Putamen (tissue), 1 donor: ENCODE data around the gene TSPAN12.
"Not testable (repeated sequence)": the region's sequence is repeated elsewhere in the genome, so short reads cannot be mapped to it uniquely, and the experiment has no call there.

Experiments used
- DNase-seq: peaks from one replicate; pipeline ENCODE4 v3.0.0-alpha.2; 2016; ENCODE audit warnings: low spot score

TSPAN12 gene

DNA sequence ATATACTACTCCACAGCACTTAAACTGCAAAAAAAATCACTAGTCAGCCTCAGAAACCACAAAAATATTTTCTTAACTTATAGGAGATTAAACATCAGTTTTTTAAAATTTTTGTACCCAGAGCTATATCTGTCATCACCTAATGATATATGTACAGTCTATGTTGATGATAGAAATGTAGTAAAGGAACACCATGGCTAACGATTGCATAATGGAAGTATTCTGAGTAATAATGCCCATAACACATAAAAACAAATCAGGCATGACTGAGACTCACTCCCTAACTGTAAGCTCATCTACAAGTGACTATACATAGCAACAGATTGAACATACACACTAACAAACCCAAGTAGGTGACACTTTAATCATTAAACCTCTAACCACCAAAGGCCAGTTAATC, 51.3 kb downstream of the TSPAN12 start:
- no peak for DNase-seq

DNA sequence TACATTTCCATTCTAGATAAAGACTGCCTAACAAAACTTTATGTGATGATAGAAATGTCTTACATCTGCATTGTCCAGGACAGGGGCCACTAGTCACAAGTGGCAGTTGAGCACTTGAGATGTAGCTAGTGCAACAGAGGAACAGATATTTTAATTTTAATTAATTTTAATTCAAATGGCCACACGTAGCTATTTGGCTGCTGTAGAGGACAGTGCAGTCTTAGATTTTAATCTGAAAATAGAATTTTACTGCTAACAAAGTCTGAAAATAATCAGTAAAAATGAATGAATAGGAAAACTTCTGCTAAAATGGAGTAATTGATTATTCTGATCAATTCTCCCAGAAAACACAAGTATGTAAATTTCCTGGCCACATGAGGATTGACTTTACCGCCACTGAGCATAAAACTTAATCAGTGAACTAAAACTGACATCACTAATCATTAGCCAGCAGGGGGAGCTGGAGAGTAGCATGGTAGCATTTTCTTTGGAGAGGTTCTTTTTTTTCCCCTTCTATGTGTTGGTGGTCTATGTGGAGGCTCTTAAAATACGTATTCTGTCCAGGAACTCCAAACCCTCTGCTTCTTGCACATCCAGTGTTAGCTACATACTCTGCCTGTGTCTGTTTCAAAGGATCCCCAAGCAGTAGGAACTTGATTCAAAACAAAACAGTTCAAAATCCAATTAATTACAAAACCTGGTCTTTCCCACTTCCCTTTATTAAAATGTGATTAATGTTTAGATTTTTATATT, 52.1 kb downstream of the TSPAN12 start:
- peak; percentile 41 for DNase-seq

DNA sequence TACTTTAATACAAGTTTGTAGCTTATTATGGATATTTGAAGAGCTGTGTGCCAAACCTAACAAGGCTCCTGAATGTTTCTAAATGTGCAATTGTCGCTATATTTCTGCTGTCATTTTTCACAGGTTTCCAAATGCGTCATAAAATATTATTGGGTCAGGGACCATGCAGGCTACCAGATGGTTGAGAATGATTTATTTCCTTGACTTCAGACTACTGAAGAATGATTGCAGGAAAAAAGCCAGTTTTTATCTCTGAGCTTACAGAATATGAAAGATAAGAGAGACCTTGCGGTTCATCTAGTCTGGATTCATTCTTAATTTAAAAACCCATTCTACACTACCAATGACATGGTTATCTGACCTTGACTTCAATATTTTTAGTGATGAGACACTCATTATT, 55.2 kb downstream of the TSPAN12 start:
- DNase-seq: no peak

DNA sequence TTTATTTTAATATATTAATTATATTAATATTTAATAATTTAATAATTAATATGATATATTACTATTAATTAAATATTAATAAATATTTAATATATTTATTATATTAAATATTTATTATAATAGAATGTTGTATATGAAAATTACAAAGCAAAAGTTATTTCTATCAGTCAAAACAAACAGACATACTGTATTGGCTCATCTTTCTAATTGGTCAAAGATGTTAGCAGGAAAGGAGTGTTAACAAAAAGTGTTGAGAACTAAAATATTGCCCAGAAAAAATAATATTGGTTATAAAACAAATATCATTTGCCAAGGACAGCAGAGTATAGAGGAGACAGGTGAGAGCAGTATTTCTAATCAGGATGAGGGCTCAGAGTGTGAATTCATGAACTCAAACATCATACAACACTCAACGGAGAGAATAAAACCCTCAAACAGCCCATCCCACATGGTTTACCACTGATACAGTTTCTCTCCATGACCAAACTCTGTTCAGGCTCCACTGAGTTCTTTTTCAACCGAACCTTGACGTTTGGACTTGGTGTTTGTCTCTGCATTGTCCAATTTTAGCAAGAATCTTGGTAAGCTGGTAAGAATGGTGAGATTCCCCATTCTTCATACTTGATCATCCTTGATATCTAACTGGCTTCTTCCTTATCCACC, 58.0 kb downstream of the TSPAN12 start:
- no peak for DNase-seq

DNA sequence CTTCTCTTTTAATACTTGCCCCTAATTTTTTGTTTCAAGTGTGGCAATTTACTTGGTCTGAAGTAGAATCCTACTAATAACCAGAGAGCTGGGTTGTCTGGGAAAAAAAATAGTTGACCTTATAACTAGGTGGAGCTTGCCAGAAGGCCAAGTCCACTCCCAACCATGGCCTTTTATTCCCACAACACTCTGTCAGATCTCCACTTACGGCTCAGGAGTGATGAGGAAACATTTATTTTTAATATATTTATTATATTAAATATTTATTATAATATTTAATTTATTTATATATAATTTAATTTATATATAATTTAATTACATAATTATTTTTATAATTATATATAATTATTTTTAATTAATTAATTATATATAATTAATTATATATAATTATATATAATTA, 58.8 kb downstream of the TSPAN12 start:
- DNase-seq: no peak

DNA sequence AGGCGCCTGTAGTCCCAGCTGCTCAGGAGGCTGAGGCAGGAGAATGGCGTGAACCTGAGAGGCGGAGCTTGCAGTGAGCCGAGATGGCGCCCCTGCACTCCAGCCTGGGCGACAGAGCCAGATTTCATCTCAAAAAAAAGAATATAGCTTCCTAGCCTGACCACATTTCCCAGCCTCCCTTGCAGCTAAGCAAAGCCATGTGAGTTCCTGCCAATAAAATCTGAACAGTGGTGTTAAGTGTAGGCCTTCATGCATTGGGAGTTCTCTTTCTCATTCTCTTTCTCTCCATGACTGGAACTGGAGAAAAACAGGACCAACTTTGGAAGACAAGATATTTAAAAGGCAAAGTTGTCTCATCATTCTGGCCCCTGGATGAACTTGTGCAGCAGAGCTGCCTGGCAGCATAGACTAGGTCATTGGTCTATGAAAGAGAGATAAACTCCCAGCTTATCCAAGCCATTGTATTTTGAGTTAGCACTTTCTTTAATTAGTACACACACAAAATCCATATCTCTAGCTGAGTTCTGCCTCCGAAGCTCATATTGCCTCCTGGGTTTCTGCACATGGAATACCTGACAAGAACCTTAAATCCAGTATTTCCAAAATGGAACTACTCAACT, 60.8 kb downstream of the TSPAN12 start:
- DNase-seq: no peak

DNA sequence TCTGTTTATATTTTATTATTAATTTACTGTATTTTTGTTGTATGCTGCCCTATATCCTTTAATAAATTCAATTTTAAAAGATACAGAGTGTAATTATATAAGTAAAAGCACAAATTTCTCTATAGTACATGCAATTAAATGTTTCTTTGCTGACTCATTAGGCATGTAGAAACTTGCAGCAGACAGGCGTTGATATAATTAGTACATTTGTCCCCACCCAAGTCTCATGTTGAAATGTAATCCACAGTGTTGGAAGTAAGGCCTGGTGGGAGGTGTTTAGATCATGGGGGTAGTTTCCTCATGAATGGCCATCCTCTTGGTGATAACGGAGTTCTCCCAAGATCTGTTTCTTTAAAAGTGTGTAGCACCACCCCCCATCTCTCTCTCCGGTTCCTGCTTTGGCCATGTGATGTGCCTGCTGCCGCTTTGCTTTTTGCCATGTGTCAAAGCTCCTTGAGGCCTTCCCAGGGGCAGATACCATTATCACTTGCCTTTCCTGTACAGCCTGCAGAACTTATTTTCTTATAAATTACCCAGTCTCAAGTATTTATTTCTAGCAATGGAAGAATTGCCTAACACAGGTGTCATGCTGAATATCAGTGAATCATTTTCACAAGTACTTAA, 63.7 kb downstream of the TSPAN12 start:
- no peak for DNase-seq

DNA sequence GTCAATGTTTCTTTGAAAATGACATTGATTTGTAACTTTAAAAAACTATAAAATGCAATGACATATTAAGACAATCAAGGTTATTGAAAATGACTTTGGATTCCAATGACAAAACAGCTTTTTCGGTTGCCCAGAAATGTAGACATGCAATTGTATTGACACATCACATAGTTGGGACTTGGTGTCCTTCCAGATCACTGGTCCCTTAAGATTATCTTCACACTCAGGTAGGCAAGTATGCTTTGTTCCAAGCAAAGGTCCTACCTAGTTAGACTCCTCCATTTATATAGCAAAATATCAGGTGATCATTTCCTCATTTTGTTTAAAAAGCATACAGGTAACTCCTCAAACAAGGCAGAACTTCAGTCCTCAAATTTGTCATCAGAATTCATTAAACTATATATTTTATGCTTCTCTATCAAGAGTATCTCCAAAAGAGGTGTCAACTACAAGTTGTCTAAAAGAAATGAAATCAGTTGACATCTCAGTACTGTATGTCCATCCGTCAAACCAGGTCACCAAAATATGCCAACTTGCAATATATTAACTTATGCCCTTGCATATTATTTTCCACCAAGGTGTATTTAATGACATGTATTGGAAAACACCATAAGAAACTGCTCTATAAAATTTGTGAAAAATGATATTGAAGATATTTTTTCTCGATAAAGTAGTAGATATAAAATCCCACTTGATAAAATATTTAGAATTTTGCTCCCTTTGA, 64.6 kb downstream of the TSPAN12 start:
- DNase-seq: no peak

DNA sequence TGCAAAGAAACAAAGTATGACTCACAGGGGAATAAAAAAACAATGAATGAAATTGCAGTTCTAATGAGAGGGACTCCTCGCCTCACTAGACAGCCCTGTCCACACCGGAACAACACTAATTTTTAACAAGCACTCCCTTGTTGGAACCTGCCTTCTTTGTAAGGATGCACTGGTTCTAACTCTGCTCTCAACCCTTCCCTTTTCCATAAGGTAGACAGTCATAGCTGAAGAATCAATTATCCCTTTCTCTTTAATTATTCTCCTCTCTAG, 65.1 kb downstream of the TSPAN12 start:
- no peak for DNase-seq

DNA sequence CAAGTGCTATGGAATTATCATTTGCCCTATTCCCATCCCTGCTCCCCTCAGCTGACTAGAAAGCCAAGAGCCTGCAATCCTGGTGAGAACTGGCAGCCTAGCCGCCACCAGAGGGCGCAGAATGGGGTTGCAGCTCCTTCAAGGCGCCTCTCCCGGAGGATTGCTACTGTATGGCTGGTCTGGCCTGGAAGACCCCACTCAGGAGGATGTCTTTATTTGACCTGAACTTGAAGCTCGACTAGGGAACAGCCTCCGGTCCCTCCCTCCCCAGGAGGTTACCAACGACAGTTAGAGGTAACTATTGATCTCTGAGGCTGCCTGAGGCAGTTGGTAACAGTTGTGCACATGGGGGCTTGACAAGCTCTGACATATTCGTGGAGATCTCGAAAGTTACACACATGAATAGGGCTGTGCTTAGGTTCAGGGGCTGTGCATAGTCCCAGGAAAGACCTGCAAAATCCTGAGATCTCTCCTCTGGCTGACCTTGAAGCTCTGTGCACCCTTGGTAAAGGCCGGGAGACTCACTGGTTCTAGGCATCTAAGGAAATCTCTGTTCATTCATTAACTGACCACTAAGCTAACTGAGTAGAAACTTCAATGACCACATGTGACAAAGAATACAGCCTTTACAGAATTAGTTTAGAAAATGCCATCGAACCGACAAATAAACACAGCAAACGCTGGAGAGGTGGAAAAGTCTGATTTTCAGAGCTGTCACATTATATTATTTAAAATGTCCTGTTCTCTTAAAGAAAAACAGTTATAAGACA, 65.7 kb downstream of the TSPAN12 start:
- DNase-seq: peak; percentile 45

DNA sequence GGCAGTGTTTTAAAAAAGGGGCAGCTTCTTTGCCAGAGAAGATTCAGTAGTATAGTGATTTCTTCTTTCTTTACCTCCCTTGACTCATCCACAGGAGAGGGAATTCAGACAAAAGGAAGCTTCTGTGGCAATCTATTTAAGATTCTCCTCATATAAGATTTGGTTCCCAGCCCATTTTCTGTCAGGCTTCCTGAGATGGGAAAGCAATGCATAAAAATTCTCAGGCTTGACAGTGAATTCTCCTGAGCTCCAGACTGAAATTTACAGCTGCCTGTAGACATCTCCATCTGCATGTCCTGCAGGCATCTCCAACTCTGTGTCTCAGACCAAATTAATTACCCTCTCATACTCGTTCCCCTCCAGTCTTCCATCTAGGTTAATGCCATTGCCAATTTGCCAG, 72.8 kb downstream of the TSPAN12 start:
- DNase-seq: peak; percentile 60

DNA sequence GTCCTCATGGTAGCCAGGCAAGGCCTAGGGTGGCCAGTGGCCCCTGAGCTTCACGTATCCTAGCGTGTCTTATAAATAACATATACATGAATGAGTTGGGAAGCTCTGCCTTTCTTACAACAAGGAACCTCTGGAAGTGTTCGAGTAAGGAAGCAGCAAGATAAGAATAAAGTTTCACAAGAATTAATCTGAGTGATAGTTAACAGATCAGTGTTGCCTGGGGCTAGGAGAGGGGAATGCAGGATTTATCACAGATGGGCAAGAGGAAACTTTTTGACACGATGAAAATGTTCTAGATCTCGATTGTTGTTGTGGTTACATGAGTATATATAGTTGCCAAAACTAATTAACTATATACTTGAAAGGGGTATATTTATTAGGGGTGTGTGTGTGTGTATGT, 74.2 kb downstream of the TSPAN12 start:
- no peak for DNase-seq

DNA sequence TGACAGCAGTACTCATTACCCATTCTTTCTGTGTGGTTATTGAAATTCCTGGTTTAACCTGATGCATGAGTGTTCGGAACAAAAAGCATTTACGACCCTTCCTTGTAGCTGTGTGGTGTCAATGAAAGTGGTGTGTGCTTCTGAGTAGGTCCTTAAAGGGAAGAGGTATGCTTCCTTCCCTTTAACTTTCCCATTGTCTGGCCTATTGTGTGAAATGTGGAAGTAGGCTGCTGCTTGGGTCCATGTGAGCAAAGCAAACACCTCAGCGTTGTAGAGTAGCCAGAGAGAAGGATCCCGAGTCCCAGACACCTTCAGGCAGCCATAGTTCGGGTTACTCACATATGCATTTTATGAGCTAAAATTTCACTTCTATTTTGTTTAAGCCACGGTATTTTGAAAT, 74.7 kb downstream of the TSPAN12 start:
- DNase-seq: no peak

DNA sequence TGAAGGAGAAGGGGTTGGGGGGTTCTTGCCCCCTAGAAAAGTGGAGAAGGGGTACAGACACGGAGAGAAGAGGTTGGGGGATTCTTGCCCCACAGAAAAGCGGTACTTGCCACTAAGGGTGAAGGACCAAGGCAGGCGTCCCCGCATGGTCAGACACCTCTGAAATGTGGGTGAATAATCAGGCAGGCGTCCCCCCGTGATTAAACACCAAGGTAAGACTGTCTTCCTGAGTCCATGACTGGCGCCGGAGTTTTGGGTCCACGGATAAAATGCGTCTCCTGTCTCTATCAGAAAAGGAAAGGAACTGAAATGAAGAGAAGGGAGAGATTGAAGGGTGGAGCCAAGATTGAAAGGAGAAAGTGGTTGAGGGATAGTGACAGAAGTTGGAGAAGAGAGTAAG, 76.0 kb downstream of the TSPAN12 start:
- DNase-seq: not testable (repeated sequence)

DNA sequence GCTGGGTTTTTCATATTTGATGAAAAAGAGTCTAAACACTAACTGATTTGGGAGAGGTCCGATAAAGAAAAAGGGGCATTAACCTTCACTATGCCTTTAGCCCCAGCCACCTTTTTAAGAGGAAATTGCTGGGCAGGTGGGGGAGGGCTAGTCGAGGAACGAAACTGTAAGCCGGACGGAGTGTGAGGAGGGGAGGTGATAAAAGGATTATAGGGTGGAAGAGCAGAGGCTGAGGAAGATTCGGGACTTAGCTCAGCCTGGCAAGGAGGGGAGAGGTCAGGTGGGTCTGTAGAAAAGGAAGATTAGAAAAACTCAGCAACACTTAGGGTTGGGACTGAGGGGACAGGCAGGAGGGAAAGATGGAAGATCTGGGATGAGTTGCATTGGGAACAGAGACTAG, 77.0 kb downstream of the TSPAN12 start:
- DNase-seq: no peak

DNA sequence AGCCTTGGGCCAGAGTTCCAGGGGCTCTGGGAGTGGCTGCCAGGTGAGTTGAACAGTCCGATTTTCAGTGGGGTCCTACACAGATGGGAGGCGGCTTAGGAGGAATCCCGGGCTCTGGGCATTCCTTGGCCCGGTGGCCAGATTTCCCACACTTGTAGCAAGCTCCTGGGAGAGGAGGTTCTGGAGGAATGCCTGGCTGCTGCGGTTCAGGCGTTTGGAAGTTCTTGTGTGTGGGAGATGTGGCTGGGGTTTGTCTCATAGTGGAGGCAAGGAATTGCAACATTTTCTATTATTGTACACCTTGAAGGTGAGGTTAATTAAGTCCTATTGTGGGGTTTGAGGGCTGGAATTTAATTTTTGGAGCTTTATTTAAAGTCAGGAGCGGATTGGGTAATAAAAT, 77.5 kb downstream of the TSPAN12 start:
- DNase-seq: not testable (repeated sequence)

DNA sequence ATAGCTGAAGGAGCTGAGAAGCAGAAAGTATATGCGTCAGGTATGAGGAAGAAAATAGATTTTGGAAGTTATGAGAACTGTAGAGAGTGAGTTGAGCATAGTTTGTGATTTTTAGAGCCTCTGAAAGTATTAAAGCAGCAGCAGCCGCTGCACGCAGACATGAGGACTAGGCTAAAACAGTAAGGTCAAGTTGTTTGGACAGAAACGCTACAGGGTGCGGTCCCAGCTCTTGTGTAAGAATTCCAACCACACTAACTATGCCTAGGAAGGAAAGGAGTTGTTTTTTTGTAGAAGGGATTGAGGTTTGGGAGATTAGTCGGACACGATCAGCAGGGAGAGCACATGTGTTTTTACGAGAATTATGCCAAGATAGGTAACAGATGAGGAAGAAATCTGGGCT, 78.9 kb downstream of the TSPAN12 start:
- not testable (repeated sequence) for DNase-seq

DNA sequence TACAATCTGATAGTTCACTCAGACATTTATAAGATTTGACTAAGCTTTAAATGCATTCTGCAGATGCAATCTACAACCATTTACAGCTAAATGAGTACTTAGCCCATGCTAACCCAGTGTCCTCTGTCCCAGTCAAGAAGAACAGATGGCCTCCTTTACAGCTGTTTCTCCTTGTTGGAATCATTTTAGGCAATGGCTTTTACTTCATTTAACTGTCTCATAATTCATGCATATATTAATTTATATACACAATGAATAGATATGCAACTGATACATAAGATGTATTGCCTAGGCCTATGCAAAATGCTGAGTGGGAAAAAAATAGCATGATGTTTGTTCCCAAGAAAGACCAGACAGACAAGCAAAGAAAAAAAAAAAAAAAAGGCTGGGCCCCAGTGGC, 82.2 kb downstream of the TSPAN12 start:
- no peak for DNase-seq

DNA sequence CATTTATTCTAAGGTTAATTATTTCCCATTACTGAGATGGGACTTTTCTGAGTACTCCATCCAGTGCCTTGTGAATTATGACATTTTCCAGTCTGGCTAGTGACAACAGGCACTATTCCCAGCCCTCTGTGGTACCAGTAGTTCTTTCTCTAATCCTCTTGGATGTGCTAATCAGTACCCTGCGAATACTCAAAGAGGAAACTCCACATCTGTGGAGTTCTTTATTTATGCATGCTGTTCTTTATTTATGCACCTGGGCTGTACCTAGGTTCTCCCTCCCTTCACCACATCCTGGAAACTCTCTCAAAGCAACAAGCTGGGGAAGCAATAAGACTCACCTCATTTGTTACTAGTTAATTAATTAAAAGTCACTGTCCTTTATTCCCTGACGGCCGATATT, 83.5 kb downstream of the TSPAN12 start:
- no peak for DNase-seq

DNA sequence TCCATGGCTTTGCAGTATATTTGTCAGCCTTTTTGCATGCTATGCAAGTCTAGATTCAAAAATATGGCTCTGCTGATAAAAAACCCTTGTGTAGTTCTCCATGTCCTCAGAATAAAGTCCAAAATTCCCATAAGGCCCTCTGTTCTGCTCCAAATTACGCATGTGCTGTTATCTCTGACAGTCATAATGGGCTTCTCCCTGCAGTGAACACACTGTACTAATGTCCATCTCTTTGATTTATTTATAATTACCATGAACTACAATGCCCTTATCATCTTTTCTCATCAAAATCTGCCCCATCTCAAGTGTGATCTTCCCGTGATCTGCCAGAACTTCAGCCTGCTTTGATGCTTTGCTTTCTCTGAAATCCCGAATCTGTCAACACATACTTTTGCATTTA, 87.7 kb downstream of the TSPAN12 start:
- DNase-seq: no peak

DNA sequence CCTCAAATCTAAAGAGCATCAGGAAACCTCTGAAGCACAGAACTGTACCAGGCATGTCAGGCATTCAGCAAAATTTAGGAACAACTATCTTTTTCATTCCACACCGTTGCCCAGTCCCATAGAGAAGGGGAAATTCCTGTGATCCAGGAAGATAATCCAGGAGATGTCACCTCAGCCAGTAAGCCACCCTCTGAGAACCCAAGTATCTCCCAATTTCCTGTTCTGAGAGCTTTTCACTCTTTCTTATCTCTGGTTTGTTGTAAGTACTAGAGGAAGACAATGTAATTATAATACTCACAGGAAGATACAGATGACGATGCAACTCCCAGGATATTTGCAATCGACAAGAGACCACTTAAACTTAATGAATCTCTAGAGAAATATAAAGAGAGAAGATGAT, 97.1 kb downstream of the TSPAN12 start:
- DNase-seq: no peak

DNA sequence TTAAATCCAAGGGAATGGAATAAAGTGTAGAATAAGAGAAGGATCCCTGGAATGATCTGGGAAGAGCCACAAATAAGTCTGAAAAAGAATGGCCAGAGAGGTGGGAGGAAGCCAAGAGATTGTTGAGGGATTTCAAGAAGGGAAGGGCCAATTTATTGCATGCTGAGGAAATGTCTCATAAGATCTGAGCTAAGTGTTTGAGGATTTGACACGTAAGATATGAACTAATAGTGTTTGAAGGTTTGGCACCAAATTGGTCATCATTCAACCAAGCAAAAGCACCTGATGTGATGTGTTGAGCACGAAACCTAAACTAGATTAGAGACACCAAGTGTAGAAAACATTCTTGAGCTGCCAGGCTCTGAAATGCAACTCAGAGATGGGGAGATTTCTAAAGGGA, 97.9 kb downstream of the TSPAN12 start:
- DNase-seq: no peak
